AG08395 (cell line): ENCODE data around the gene DEAF1.
"Not testable (repeated sequence)": the region's sequence is repeated elsewhere in the genome, so short reads cannot be mapped to it uniquely, and the experiment has no call there.

Experiments
- DNase-seq: peaks from one replicate; pipeline ENCODE4 v3.0.0; 2012; ENCODE audit warnings: mixed read lengths, low spot score

The DEAF1 gene

GRCh38 chr11:701741-702461 lies 6.9 kb upstream of the DEAF1 start:
- DNase-seq = no peak

GRCh38 chr11:699753-700152 lies 4.7 kb upstream of the DEAF1 start:
- DNase-seq = no peak

- DNase-seq = no peak
These were observed 4.1 kb upstream of the DEAF1 start for GRCh38 chr11:699116-699508.

- DNase-seq = no peak
These were observed 3.6 kb upstream of the DEAF1 start for GRCh38 chr11:698493-699115.

GRCh38 chr11:697811-698311 lies 2.8 kb upstream of the DEAF1 start:
- no peak for DNase-seq

GRCh38 chr11:696955-697491 lies 2.0 kb upstream of the DEAF1 start:
- peak; percentile 41 for DNase-seq

- peak; percentile 92 for DNase-seq
These were observed 671 bp upstream of the DEAF1 start, which contains the start of gene TMEM80 for GRCh38 chr11:695538-696248. Gene TMEM80, plus strand, starts transcription at chr11:695816. Its CDS starts 12 bp downstream, at chr11:695828.

- DNase-seq = no peak
These were observed 191 bp upstream of the DEAF1 start for GRCh38 chr11:695288-695537.

GRCh38 chr11:693887-694562 lies 997 bp downstream of the DEAF1 start:
- no peak for DNase-seq

- no peak for DNase-seq
These were observed 1.6 kb downstream of the DEAF1 start for GRCh38 chr11:693415-693831.

GRCh38 chr11:692824-693414 lies 2.1 kb downstream of the DEAF1 start:
- no peak for DNase-seq

- no peak for DNase-seq
These were observed 3.1 kb downstream of the DEAF1 start for GRCh38 chr11:691710-692590.

- DNase-seq = no peak
These were observed 4.0 kb downstream of the DEAF1 start for GRCh38 chr11:690738-691633.

- DNase-seq = not testable (repeated sequence)
These were observed 4.8 kb downstream of the DEAF1 start for GRCh38 chr11:690244-690643.

- DNase-seq = no peak
These were observed 5.4 kb downstream of the DEAF1 start for GRCh38 chr11:689625-690024.

GRCh38 chr11:688681-689080 lies 6.3 kb downstream of the DEAF1 start:
- DNase-seq = no peak

- no peak for DNase-seq
These were observed 7.3 kb downstream of the DEAF1 start for GRCh38 chr11:687751-688150.

- DNase-seq = no peak
These were observed 8.4 kb downstream of the DEAF1 start for GRCh38 chr11:686451-687243.

GRCh38 chr11:680970-681369 lies 14.1 kb downstream of the DEAF1 start:
- DNase-seq = no peak
